HEK293T (cell line): ENCODE data around the gene ZNF532.

Experiments used
- CTCF ChIA-PET: fragments of 350-600 bp; formaldehyde crosslinking; extraction: SDS; loops from one replicate; lab custom pipeline; 2021; ENCODE audit warnings: antibody characterized with exemption, inconsistent platforms; lab: Yijun Ruan, JAX
- POLR2A ChIA-PET: fragments of 350-600 bp; formaldehyde crosslinking; extraction: SDS; loops from one replicate; lab custom pipeline; 2020; ENCODE audit warnings: antibody characterized with exemption, inconsistent platforms; lab: Yijun Ruan, JAX
- DNase-seq: peaks from one replicate; pipeline ENCODE4 v3.0.0; 2012; ENCODE audit warnings: mixed read lengths; ENCODE audit errors: extremely low spot score
- ARNT ChIP-seq: fragments of 450-650 bp; IDR thresholded peaks from 2 replicates; pipeline ENCODE4 v1.6.1; 2017; ENCODE audit warnings: mild to moderate bottlenecking
- BHLHE40 ChIP-seq: fragments of 450-650 bp; IDR thresholded peaks from 2 replicates; pipeline ENCODE4 v1.6.1; 2016; ENCODE audit warnings: mild to moderate bottlenecking, moderate library complexity, borderline replicate concordance
- CTBP1 ChIP-seq: fragments of 450-650 bp; IDR thresholded peaks from 2 replicates; pipeline ENCODE4 v1.6.1; 2016; ENCODE audit warnings: borderline replicate concordance
- ELF4 ChIP-seq: fragments of 450-650 bp; IDR thresholded peaks from 2 replicates; pipeline ENCODE4 v1.6.1; 2017; ENCODE audit warnings: antibody characterized with exemption
- FOXA1 ChIP-seq: fragments of 450-650 bp; IDR thresholded peaks from 2 replicates; pipeline ENCODE4 v1.6.1; 2016; ENCODE audit warnings: mild to moderate bottlenecking
- FOXK2 ChIP-seq: fragments of 450-650 bp; IDR thresholded peaks from 2 replicates; pipeline ENCODE4 v1.6.1; 2016; ENCODE audit warnings: mild to moderate bottlenecking
- FOXM1 ChIP-seq: fragments of 450-650 bp; IDR thresholded peaks from 2 replicates; pipeline ENCODE4 v1.6.1; 2017; ENCODE audit warnings: mild to moderate bottlenecking, borderline replicate concordance
- HDGF ChIP-seq: fragments of 450-650 bp; IDR thresholded peaks from 2 replicates; pipeline ENCODE4 v1.6.1; 2017; ENCODE audit warnings: antibody characterized with exemption, borderline replicate concordance
- L3MBTL2 ChIP-seq: fragments of 450-650 bp; conservative IDR thresholded peaks from 2 replicates; pipeline ENCODE4 v1.6.1; 2016; ENCODE audit warnings: mild to moderate bottlenecking
- LEF1 ChIP-seq: fragments of 450-650 bp; IDR thresholded peaks from 2 replicates; pipeline ENCODE4 v1.6.1; 2017; ENCODE audit warnings: mild to moderate bottlenecking, borderline replicate concordance
- NFRKB ChIP-seq: fragments of 450-650 bp; IDR thresholded peaks from 2 replicates; pipeline ENCODE4 v1.6.1; 2016; ENCODE audit warnings: mild to moderate bottlenecking, moderate library complexity
- PKNOX1 ChIP-seq: fragments of 450-650 bp; IDR thresholded peaks from 2 replicates; pipeline ENCODE4 v1.6.1; 2016
- SP1 ChIP-seq: fragments of 450-650 bp; IDR thresholded peaks from 2 replicates; pipeline ENCODE4 v1.6.1; 2017
- SUZ12 ChIP-seq: fragments of 450-650 bp; IDR thresholded peaks from 2 replicates; pipeline ENCODE4 v1.6.1; 2016; ENCODE audit warnings: mild to moderate bottlenecking
- TARDBP ChIP-seq: fragments of 450-650 bp; IDR thresholded peaks from 2 replicates; pipeline ENCODE4 v1.6.1; 2016
- ZNF384 ChIP-seq: fragments of 450-650 bp; IDR thresholded peaks from 2 replicates; pipeline ENCODE4 v1.6.1; 2016

ZNF532 gene

GRCh38 chr18:58980991-58981390 lies 116.3 kb downstream of the ZNF532 start:
- CTCF ChIA-PET, result no interaction called here
- no peak for DNase-seq
- POLR2A ChIA-PET, result no interaction called here
- TF ChIP-seq ARNT, result no peak
- no peak for TF ChIP-seq FOXA1
- TF ChIP-seq SUZ12, result no peak
- TF ChIP-seq PKNOX1, result no peak
- no peak for TF ChIP-seq ZNF384
- TF ChIP-seq BHLHE40, result no peak
- no peak for TF ChIP-seq CTBP1
- TF ChIP-seq LEF1, result no peak
- no peak for TF ChIP-seq SP1
- TF ChIP-seq FOXM1, result no peak
- TF ChIP-seq FOXK2, result no peak
- TF ChIP-seq L3MBTL2, result no peak
- TF ChIP-seq HDGF, result no peak
- TF ChIP-seq NFRKB, result no peak
- TF ChIP-seq TARDBP, result no peak
- TF ChIP-seq ELF4, result no peak

GRCh38 chr18:58983260-58984155 lies 118.8 kb downstream of the ZNF532 start:
- ChIA-PET POLR2A (no interaction called here), CTCF (no interaction called here)
- no peak for DNase-seq
- TF ChIP-seq NFRKB, result no peak
- TF ChIP-seq ZNF384, result no peak
- TF ChIP-seq CTBP1, result no peak
- TF ChIP-seq HDGF, result no peak
- TF ChIP-seq LEF1, result no peak
- TF ChIP-seq L3MBTL2, result no peak

- ChIA-PET CTCF (no interaction called here), POLR2A (no interaction called here)
- no peak for DNase-seq
- TF ChIP-seq ARNT (no peak), FOXA1 (no peak), NFRKB (no peak), TARDBP (no peak), LEF1 (no peak), FOXK2 (no peak)
These were observed 123.9 kb downstream of the ZNF532 start for GRCh38 chr18:58988600-58988999.

GRCh38 chr18:58989184-58989759 lies 124.6 kb downstream of the ZNF532 start:
- ChIA-PET CTCF (no interaction called here), POLR2A (no interaction called here)
- DNase-seq, result no peak
- TF ChIP-seq FOXM1 (no peak), CTBP1 (no peak), LEF1 (no peak), NFRKB (no peak), FOXA1 (no peak), FOXK2 (no peak), L3MBTL2 (no peak), PKNOX1 (no peak), SP1 (no peak), SUZ12 (no peak), TARDBP (no peak), ARNT (no peak), ELF4 (no peak)

GRCh38 chr18:58990720-58991119 lies 126.0 kb downstream of the ZNF532 start:
- DNase-seq, result no peak
- ChIA-PET POLR2A (no interaction called here), CTCF (no interaction called here)
- TF ChIP-seq PKNOX1, result no peak
- no peak for TF ChIP-seq SUZ12
- TF ChIP-seq CTBP1, result no peak
- TF ChIP-seq ARNT, result no peak
- TF ChIP-seq TARDBP, result no peak
- no peak for TF ChIP-seq FOXK2
- TF ChIP-seq NFRKB, result no peak

GRCh38 chr18:58991167-58991798 lies 126.6 kb downstream of the ZNF532 start:
- POLR2A ChIA-PET, result no interaction called here
- CTCF ChIA-PET, result no interaction called here
- DNase-seq, result no peak
- no peak for TF ChIP-seq CTBP1
- TF ChIP-seq FOXM1, result no peak
- no peak for TF ChIP-seq LEF1
- no peak for TF ChIP-seq ARNT
- no peak for TF ChIP-seq BHLHE40
- TF ChIP-seq SUZ12, result no peak
- TF ChIP-seq FOXK2, result no peak
- TF ChIP-seq FOXA1, result no peak
- TF ChIP-seq HDGF, result no peak
- TF ChIP-seq PKNOX1, result no peak
- no peak for TF ChIP-seq ELF4
- no peak for TF ChIP-seq SP1
- TF ChIP-seq NFRKB, result no peak
